ENCODE results near the gene TEX22.

DNA sequence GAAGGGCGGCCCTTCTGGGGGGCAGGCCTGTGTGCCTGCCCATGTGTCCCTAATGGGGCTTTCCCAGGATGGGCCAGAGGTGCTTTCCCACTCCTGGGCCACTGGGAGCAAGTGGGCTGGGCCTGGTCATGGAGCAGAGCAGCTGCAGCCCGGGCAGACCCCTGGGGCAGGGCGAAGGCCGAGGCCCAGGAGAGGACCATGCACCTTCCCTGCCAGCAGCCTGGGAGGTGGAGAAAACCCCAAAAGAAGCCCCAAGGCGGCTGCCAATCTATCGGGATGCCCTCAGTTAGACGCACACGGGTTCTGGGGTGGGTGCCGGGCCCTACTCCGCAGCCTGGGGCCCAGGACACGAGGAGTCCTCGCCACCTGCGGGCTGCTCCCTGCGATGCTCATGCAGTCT is 60.2 kb downstream of the TEX22 start:
- no peak for TF ChIP-seq EZH2phosphoT487 (IDR thresholded peaks at IDR 0.05; ENCODE audit: borderline replicate concordance)
- TF ChIP-seq, protein P1, sequence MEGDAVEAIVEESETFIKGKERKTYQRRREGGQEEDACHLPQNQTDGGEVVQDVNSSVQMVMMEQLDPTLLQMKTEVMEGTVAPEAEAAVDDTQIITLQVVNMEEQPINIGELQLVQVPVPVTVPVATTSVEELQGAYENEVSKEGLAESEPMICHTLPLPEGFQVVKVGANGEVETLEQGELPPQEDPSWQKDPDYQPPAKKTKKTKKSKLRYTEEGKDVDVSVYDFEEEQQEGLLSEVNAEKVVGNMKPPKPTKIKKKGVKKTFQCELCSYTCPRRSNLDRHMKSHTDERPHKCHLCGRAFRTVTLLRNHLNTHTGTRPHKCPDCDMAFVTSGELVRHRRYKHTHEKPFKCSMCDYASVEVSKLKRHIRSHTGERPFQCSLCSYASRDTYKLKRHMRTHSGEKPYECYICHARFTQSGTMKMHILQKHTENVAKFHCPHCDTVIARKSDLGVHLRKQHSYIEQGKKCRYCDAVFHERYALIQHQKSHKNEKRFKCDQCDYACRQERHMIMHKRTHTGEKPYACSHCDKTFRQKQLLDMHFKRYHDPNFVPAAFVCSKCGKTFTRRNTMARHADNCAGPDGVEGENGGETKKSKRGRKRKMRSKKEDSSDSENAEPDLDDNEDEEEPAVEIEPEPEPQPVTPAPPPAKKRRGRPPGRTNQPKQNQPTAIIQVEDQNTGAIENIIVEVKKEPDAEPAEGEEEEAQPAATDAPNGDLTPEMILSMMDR (conservative IDR thresholded peaks at IDR 0.05; ENCODE audit: low read length): no peak

Data from Loucy (cell line).